A549 (cell line): ENCODE measurements around the gene ACADSB.

Experiments used
- EP300 ChIP-seq, 2 experiments: fragments of >200 bp; sonication (Bioruptor Twin); formaldehyde crosslinking; IDR thresholded peaks; 2 replicates in 1 of 2; 3 replicates in 1 of 2; pipeline ENCODE4 v1.6.1; 2016 to 2017
- TF ChIP-seq, protein P1 (sequence below): fragments of >200 bp; sonication (Bioruptor Twin); formaldehyde crosslinking; IDR thresholded peaks from 3 replicates; pipeline ENCODE4 v1.5.1; 2016

- TF ChIP-seq, protein P1, sequence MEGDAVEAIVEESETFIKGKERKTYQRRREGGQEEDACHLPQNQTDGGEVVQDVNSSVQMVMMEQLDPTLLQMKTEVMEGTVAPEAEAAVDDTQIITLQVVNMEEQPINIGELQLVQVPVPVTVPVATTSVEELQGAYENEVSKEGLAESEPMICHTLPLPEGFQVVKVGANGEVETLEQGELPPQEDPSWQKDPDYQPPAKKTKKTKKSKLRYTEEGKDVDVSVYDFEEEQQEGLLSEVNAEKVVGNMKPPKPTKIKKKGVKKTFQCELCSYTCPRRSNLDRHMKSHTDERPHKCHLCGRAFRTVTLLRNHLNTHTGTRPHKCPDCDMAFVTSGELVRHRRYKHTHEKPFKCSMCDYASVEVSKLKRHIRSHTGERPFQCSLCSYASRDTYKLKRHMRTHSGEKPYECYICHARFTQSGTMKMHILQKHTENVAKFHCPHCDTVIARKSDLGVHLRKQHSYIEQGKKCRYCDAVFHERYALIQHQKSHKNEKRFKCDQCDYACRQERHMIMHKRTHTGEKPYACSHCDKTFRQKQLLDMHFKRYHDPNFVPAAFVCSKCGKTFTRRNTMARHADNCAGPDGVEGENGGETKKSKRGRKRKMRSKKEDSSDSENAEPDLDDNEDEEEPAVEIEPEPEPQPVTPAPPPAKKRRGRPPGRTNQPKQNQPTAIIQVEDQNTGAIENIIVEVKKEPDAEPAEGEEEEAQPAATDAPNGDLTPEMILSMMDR, result no peak
- TF ChIP-seq EP300 (IDR thresholded peaks at IDR 0.05), result no peak
Measured at GRCh38 chr10:123086281-123086680, 77.5 kb downstream of the ACADSB start.
